ENCODE measurements around the gene CCDC190. TPM values are rescaled to one million over a fixed set of nuclear protein-coding genes. Genes with fewer than 3 reads are reported as not detected.

Gene CCDC190
- total and polyA plus RNA-seq, 9 of the 15 experiments (the other 6 are each of a cell fraction or from before 2014, with no cell fraction given), result not detected

DNA sequence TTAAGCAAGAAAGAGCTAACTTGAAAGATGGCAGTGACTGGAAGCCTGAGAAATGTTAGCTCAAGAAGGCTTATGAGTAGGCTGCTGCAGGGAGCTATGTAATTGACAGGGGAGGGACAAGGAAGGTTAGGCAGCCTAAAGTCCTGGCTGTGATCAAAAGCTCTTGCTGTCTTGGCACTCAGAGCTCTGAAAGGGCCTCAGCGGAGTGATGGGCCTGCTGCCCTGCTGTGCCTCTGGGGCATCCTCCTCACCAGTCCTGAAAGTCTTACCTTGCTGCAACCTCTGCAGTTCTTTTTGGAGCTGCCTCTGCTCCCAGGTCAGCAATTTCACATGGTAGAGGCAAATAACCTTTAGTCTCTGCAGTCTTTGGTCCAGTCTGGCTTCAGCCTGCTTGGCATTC, 1.8 kb downstream of the CCDC190 start (continued):
- TF ChIP-seq, protein P1, sequence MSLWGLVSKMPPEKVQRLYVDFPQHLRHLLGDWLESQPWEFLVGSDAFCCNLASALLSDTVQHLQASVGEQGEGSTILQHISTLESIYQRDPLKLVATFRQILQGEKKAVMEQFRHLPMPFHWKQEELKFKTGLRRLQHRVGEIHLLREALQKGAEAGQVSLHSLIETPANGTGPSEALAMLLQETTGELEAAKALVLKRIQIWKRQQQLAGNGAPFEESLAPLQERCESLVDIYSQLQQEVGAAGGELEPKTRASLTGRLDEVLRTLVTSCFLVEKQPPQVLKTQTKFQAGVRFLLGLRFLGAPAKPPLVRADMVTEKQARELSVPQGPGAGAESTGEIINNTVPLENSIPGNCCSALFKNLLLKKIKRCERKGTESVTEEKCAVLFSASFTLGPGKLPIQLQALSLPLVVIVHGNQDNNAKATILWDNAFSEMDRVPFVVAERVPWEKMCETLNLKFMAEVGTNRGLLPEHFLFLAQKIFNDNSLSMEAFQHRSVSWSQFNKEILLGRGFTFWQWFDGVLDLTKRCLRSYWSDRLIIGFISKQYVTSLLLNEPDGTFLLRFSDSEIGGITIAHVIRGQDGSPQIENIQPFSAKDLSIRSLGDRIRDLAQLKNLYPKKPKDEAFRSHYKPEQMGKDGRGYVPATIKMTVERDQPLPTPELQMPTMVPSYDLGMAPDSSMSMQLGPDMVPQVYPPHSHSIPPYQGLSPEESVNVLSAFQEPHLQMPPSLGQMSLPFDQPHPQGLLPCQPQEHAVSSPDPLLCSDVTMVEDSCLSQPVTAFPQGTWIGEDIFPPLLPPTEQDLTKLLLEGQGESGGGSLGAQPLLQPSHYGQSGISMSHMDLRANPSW (CRISPR knock-in tag; IDR thresholded peaks at IDR 0.05), result no peak
- TF ChIP-seq, protein P2, sequence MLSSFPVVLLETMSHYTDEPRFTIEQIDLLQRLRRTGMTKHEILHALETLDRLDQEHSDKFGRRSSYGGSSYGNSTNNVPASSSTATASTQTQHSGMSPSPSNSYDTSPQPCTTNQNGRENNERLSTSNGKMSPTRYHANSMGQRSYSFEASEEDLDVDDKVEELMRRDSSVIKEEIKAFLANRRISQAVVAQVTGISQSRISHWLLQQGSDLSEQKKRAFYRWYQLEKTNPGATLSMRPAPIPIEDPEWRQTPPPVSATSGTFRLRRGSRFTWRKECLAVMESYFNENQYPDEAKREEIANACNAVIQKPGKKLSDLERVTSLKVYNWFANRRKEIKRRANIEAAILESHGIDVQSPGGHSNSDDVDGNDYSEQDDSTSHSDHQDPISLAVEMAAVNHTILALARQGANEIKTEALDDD (IDR thresholded peaks at IDR 0.05), result no peak
- TF ChIP-seq TRIM24 (IDR thresholded peaks at IDR 0.05), result no peak

DNA sequence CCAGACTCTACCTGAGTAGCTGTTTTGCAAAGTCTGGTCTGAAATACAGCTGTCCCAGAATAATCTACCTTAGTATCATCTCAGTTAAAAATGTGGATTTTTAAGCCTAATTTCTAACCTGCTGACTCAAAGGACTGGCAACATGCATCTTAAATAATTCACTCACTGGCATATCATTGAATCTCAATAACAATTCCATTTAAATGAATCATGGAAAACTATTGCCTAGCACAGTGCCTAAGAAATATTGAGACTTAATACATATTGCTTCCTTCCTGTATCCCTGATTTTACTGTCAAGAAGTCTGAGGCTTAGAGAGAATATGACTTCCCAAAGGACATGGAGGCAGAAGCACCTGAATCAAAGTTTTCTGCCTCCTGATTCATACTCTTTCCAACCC, 3.1 kb downstream of the CCDC190 start:
- Histone ChIP-seq H3K27me3 (ENCODE audit: control insufficient read depth in 2 of 2, insufficient read depth in 2 of 2, low read length in 2 of 2) (peaks cover 3 to 13% of the 10 kb centered on the region in 2 experiments; a peak in 2 of 5 replicates), H3K9me3 (replicated peaks; ENCODE audit: control insufficient read depth, insufficient read depth, low read depth, low read length) (no peaks in the 10 kb centered on the region), H3K9ac (ENCODE audit: insufficient read depth in 1 of 2, low read depth in 2 of 2, low read length in 2 of 2) (no peak overlapping the region), H3K4me3 (no peak overlapping the region), H3K4me1 (replicated peaks in 1 of 2; ENCODE audit: control insufficient read depth in 2 of 2, insufficient read depth in 2 of 2, low read length in 2 of 2) (no peaks in the 10 kb centered on the region), H3K4me2 (ENCODE audit: insufficient read depth, low read length) (no peak overlapping the region), H3K9me1 (ENCODE audit: control insufficient read depth, insufficient read depth, low read length) (no peaks in the 10 kb centered on the region), H2AFZ (ENCODE audit: low read depth, low read length) (no peak overlapping the region), H4K20me1 (replicated peaks; ENCODE audit: control insufficient read depth, insufficient read depth, low read length) (no peaks in the 10 kb centered on the region), H3K36me3 (ENCODE audit: control insufficient read depth, insufficient read depth, low read length) (no peaks in the 10 kb centered on the region), H3K27ac (ENCODE audit: extremely low read depth, low read depth, low read length) (no peak overlapping the region), H3K79me2 (ENCODE audit: control insufficient read depth, insufficient read depth, low read length) (no peaks in the 10 kb centered on the region)
- POLR2A ChIA-PET, result no interaction called here
- FAIRE-seq (no peak), ATAC-seq (no peak), DNase-seq (ENCODE audit: extremely low read depth in 1 of 4, low spot score in 3 of 4) (no peak)
- no TSS peak for BruUV-seq (replicated peaks)
- CTCF ChIA-PET (ENCODE audit: low intra/inter-chr PET ratio), result no interaction called here
- in situ Hi-C loops (cut with MboI) (loop anchor here (5.0 to 10.0 kb wide), 2 partner anchors 327 to 449 kb away; no protein-coding TSS in a partner anchor), intact Hi-C loops (cut with micrococcal nuclease) (loop anchor here (5.0 kb wide), 1 partner anchor 49 kb away; no protein-coding TSS in a partner anchor)
- no peak for TF ChIP-seq SAFB2 (IDR thresholded peaks at IDR 0.05; ENCODE audit: borderline replicate concordance, low read depth, low read length, severe bottlenecking)
- TF ChIP-seq, protein P3, sequence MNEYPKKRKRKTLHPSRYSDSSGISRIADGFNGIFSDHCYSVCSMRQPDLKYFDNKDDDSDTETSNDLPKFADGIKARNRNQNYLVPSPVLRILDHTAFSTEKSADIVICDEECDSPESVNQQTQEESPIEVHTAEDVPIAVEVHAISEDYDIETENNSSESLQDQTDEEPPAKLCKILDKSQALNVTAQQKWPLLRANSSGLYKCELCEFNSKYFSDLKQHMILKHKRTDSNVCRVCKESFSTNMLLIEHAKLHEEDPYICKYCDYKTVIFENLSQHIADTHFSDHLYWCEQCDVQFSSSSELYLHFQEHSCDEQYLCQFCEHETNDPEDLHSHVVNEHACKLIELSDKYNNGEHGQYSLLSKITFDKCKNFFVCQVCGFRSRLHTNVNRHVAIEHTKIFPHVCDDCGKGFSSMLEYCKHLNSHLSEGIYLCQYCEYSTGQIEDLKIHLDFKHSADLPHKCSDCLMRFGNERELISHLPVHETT (CRISPR knock-in tag; conservative IDR thresholded peaks at IDR 0.05 in 1 of 2, IDR thresholded peaks at IDR 0.05 in 1 of 2), result no peak
- no peak for TF ChIP-seq POLR2G (IDR thresholded peaks at IDR 0.05; ENCODE audit: low read depth, low read length)
- no peak for TF ChIP-seq E2F3 (CRISPR knock-in tag; IDR thresholded peaks at IDR 0.05)
- no peak for TF ChIP-seq HNRNPK (IDR thresholded peaks at IDR 0.05; ENCODE audit: low read depth, low read length, poor library complexity, severe bottlenecking)
- TF ChIP-seq PML (IDR thresholded peaks at IDR 0.05; ENCODE audit: low read length), result no peak
- no peak for TF ChIP-seq ZFPM2 (CRISPR knock-in tag; IDR thresholded peaks at IDR 0.05)

Measured in K562 (cell line).